DMS 273 (cell line): ENCODE data around the gene GLUD1.

Source experiments
- DNase-seq: peaks from one replicate; lab custom pipeline; 2025; ENCODE audit not compliant: unreplicated experiment; lab: John Stamatoyannopoulos, UW

GLUD1 gene

DNA sequence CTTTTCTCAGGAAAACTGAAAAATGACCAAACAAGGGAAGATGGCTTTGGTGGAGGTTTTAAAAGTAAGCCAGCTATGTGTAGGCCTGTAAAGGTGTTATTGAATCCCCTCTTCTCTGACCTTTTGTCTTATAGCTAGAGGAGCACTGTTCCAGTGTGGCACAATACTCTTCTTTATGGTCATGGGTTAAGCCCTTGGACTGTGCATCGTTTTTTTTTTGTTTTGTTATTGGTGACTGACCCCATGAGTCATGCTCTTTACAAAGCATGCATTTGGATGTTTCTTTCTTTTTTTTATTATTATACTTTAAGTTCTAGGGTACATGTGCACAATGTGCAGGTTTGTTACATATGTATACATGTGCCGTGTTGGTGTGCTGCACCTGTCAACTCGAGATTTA, 94.2 kb downstream of the GLUD1 start:
- DNase-seq, result no peak
